Measurements from ENCODE around the gene VPS37C.

DNA sequence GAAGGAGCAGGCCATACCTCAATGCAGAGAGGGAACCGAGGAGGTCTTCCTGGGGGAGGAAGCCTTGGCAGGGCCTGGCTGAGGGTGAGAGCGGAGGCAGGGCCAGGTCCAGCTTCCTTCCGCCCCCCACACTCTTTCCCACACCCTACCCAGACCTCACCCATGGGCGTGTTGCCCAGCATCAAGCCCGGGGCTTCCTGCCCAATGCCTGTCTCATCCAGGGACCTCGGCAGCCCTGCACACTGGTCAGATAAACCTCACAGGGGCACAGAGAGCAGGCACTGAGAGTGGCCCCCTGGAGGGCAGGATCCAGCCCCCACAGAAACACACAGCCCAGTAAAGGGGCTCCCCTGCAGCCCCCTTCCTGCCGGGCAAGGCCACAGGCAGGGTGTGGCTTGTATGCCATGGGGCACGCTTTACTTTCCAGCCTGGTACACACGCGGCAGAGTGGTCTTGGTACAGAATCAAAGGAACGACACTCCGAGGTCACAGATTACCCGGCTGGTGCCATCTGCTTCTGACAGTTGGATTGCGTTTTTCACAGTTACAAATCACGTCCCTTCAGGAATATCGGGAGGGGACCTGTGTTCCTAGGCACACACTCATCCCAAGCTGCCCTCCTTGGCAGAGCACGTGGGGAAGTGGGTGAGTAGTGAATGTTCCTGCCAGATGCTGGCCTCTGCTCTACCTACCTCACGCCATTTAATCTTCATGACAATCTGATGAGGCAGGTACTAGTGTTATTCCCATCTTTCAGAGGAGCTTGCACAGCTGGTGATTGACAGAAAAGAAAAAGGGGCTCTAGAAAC lies 79.0 kb downstream of the VPS37C start:
- TF ChIP-seq, protein P1, sequence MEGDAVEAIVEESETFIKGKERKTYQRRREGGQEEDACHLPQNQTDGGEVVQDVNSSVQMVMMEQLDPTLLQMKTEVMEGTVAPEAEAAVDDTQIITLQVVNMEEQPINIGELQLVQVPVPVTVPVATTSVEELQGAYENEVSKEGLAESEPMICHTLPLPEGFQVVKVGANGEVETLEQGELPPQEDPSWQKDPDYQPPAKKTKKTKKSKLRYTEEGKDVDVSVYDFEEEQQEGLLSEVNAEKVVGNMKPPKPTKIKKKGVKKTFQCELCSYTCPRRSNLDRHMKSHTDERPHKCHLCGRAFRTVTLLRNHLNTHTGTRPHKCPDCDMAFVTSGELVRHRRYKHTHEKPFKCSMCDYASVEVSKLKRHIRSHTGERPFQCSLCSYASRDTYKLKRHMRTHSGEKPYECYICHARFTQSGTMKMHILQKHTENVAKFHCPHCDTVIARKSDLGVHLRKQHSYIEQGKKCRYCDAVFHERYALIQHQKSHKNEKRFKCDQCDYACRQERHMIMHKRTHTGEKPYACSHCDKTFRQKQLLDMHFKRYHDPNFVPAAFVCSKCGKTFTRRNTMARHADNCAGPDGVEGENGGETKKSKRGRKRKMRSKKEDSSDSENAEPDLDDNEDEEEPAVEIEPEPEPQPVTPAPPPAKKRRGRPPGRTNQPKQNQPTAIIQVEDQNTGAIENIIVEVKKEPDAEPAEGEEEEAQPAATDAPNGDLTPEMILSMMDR (IDR thresholded peaks at IDR 0.05 in 8 of 11, conservative IDR thresholded peaks at IDR 0.05 in 3 of 11): no peak
- TF ChIP-seq POLR2AphosphoS5 (IDR thresholded peaks at IDR 0.05): peak; percentile 41 to 63 (median 52)
